H1 (cell line): ENCODE data around the gene MEA1. TPM values are rescaled to one million over a fixed set of nuclear protein-coding genes. Genes with fewer than 3 reads are reported as not detected.

Experiments used
- CTCF ChIA-PET: fragments of 300-600 bp; sonication (Branson Sonifier 250); formaldehyde crosslinking; loops from one replicate; lab custom pipeline; 2021; ENCODE audit not compliant: partially characterized antibody; lab: Charles Lee
- POLR2A ChIA-PET: fragments of 300-600 bp; sonication (Branson Sonifier 250); formaldehyde crosslinking; loops from one replicate; lab custom pipeline; 2021; ENCODE audit warnings: inconsistent platforms; ENCODE audit not compliant: partially characterized antibody; lab: Charles Lee
- DNase-seq, 2 experiments: peaks; one replicate each; pipeline versions ENCODE4 v3.0.0 to v3.0.0-alpha.2; 2010 to 2022; ENCODE audit warnings: low spot score in 2 of 2, low read depth in 1 of 2, mixed read lengths in 1 of 2
- FAIRE-seq: peaks from 2 replicates; lab custom pipeline; 2011; peaks lifted over from hg19 to GRCh38; lab: Jason Lieb, UNC
- H2AFZ ChIP-seq: 2 replicates; pipeline ENCODE4 v1.8.1; 2012; ENCODE audit warnings: low read length, inconsistent platforms
- H2AK5ac ChIP-seq: 2 replicates; pipeline ENCODE4 v1.6.1; 2013; ENCODE audit warnings: low read depth, low read length
- H2BK120ac ChIP-seq: replicated peaks from 2 replicates; pipeline ENCODE3; 2013; ENCODE audit warnings: low read depth, low read length, inconsistent platforms
- H2BK12ac ChIP-seq: 2 replicates; pipeline ENCODE4 v1.6.1; 2013; ENCODE audit warnings: low read depth, low read length
- H2BK15ac ChIP-seq: 2 replicates; pipeline ENCODE4 v1.6.1; 2013; ENCODE audit warnings: low read length
- H2BK20ac ChIP-seq: 2 replicates; pipeline ENCODE4 v1.6.1; 2013; ENCODE audit warnings: low read length
- H2BK5ac ChIP-seq: 2 replicates; pipeline ENCODE4 v1.6.1; 2013; ENCODE audit warnings: low read depth, low read length
- H3K14ac ChIP-seq: 2 replicates; pipeline ENCODE4 v1.6.1; 2013; ENCODE audit warnings: inconsistent platforms; ENCODE audit not compliant: insufficient read length
- H3K18ac ChIP-seq: 2 replicates; pipeline ENCODE4 v1.6.1; 2013; ENCODE audit warnings: low read length; ENCODE audit errors: extremely low read depth
- H3K23ac ChIP-seq: 2 replicates; pipeline ENCODE4 v1.6.1; 2013; ENCODE audit warnings: inconsistent platforms; ENCODE audit not compliant: insufficient read length
- H3K23me2 ChIP-seq: 2 replicates; pipeline ENCODE4 v1.6.1; 2013; ENCODE audit warnings: low read depth, low read length
- H3K27ac ChIP-seq: 2 replicates; pipeline ENCODE4 v1.6.1; 2011; ENCODE audit warnings: low read depth, low read length, inconsistent platforms
- H3K27me3 ChIP-seq, 4 experiments: replicated peaks in 1 of 4; 1 replicate in 1 of 4; 2 replicates in 3 of 4; pipeline versions ENCODE4 v1.6.1 to v1.8.1; 2011 to 2013; ENCODE audit warnings: low read length in 3 of 4, mild to moderate bottlenecking in 3 of 4, inconsistent platforms in 2 of 4, mixed read lengths in 2 of 4, moderate library complexity in 1 of 4; ENCODE audit not compliant: control insufficient read depth in 3 of 4, insufficient read depth in 3 of 4; ENCODE audit errors: extremely low read depth in 1 of 4
- H3K36me3 ChIP-seq, 4 experiments: 2 replicates each; pipeline versions ENCODE4 v1.6.1 to v1.8.1; 2011 to 2013; ENCODE audit warnings: mild to moderate bottlenecking in 4 of 4, low read length in 3 of 4, moderate library complexity in 2 of 4, control low read depth in 1 of 4, inconsistent platforms in 1 of 4; ENCODE audit not compliant: insufficient read depth in 4 of 4, control insufficient read depth in 2 of 4
- H3K4ac ChIP-seq: replicated peaks from 2 replicates; pipeline ENCODE3; 2013; ENCODE audit warnings: low read length, low read depth, mixed read lengths, inconsistent platforms; ENCODE audit not compliant: insufficient read length
- H3K4me1 ChIP-seq, 4 experiments: replicated peaks in 1 of 4; 1 replicate in 1 of 4; 2 replicates in 3 of 4; pipeline versions ENCODE4 v1.6.1 to v1.8.1; 2011 to 2013; ENCODE audit warnings: low read length in 3 of 4, inconsistent platforms in 2 of 4, mixed read lengths in 1 of 4; ENCODE audit not compliant: insufficient read depth in 4 of 4, control insufficient read depth in 3 of 4
- H3K4me2 ChIP-seq, 2 experiments: 2 replicates each; pipeline versions ENCODE4 v1.6.1 to v1.8.1; 2011 to 2013; ENCODE audit warnings: low read depth in 2 of 2, low read length in 2 of 2, control low read depth in 1 of 2, inconsistent platforms in 1 of 2, mild to moderate bottlenecking in 1 of 2; ENCODE audit not compliant: insufficient read depth in 1 of 2
- H3K4me3 ChIP-seq, 4 experiments: fragments of 200-600, 300-600 bp in 1 of 4; sonication (generic), shearing (Covaris generic), sonication (Bioruptor Twin) in 1 of 4; 2 replicates each; pipeline versions ENCODE4 v1.5.1 to v1.8.1; 2011 to 2016; ENCODE audit warnings: low read length in 4 of 4, low read depth in 3 of 4, control low read depth in 2 of 4, inconsistent platforms in 2 of 4, mild to moderate bottlenecking in 2 of 4, mixed read lengths in 1 of 4, moderate library complexity in 1 of 4; ENCODE audit not compliant: insufficient read depth in 2 of 4; ENCODE audit errors: extremely low read depth in 1 of 4
- H3K56ac ChIP-seq: replicated peaks from 2 replicates; pipeline ENCODE3; 2013; ENCODE audit warnings: low read depth, mild to moderate bottlenecking, mixed read lengths, low read length, inconsistent platforms; ENCODE audit not compliant: insufficient read length
- H3K79me1 ChIP-seq: 2 replicates; pipeline ENCODE4 v1.6.1; 2013; ENCODE audit warnings: low read depth, low read length, control low read depth
- H3K79me2 ChIP-seq, 2 experiments: 2 replicates each; pipeline versions ENCODE4 v1.6.1 to v1.8.1; 2012 to 2013; ENCODE audit warnings: low read length in 2 of 2, mild to moderate bottlenecking in 2 of 2, inconsistent platforms in 1 of 2; ENCODE audit not compliant: insufficient read depth in 2 of 2, control insufficient read depth in 1 of 2
- H3K9ac ChIP-seq, 4 experiments: replicated peaks in 1 of 4; 1 replicate in 1 of 4; 2 replicates in 3 of 4; pipeline versions ENCODE4 v1.6.1 to v1.8.1; 2011 to 2013; ENCODE audit warnings: low read depth in 3 of 4, low read length in 3 of 4, control low read depth in 2 of 4, mild to moderate bottlenecking in 2 of 4, moderate library complexity in 2 of 4, inconsistent platforms in 1 of 4; ENCODE audit errors: extremely low read depth in 1 of 4
- H3K9me3 ChIP-seq, 2 experiments: 2 replicates each; pipeline versions ENCODE4 v1.6.1 to v1.8.1; 2012 to 2013; ENCODE audit warnings: mild to moderate bottlenecking in 2 of 2, moderate library complexity in 2 of 2, control low read depth in 1 of 2, inconsistent platforms in 1 of 2, low read depth in 1 of 2, low read length in 1 of 2, mixed read lengths in 1 of 2; ENCODE audit not compliant: insufficient read depth in 2 of 2
- H4K20me1 ChIP-seq, 2 experiments: replicated peaks in 1 of 2; 2 replicates each; pipeline versions ENCODE3 to v1.8.1; 2011 to 2013; ENCODE audit warnings: inconsistent platforms in 2 of 2, low read length in 2 of 2, mild to moderate bottlenecking in 1 of 2; ENCODE audit not compliant: insufficient read depth in 2 of 2, control insufficient read depth in 1 of 2
- H4K5ac ChIP-seq: 2 replicates; pipeline ENCODE4 v1.6.1; 2013; ENCODE audit warnings: low read length, low read depth, mixed read lengths, inconsistent platforms; ENCODE audit not compliant: insufficient read length
- H4K8ac ChIP-seq: 2 replicates; pipeline ENCODE4 v1.8.0; 2013; ENCODE audit warnings: mild to moderate bottlenecking, moderate library complexity, low read length, inconsistent platforms; ENCODE audit not compliant: insufficient read depth; ENCODE audit errors: extremely low read depth
- H4K91ac ChIP-seq: replicated peaks from 2 replicates; pipeline ENCODE3; 2013; ENCODE audit warnings: low read length, mixed read lengths, inconsistent platforms; ENCODE audit not compliant: insufficient read length
- ATF3 ChIP-seq: IDR thresholded peaks from 2 replicates; pipeline ENCODE4 v1.6.1; 2011; ENCODE audit warnings: low read depth, mild to moderate bottlenecking, low read length; ENCODE audit not compliant: insufficient read depth
- CEBPB ChIP-seq: IDR thresholded peaks from 2 replicates; pipeline ENCODE4 v1.6.1; 2012; ENCODE audit warnings: low read depth, low read length
- HDAC2 ChIP-seq, 2 experiments: fragments of 300-600 bp in 1 of 2; sonication (generic) in 1 of 2; IDR thresholded peaks; 2 replicates each; pipeline ENCODE4 v1.6.1; 2011 to 2012; ENCODE audit warnings: low read depth in 2 of 2, low read length in 2 of 2, mild to moderate bottlenecking in 2 of 2, moderate library complexity in 2 of 2, borderline replicate concordance in 1 of 2, inconsistent platforms in 1 of 2
- MAX ChIP-seq: IDR thresholded peaks from 2 replicates; pipeline ENCODE4 v1.6.1; 2012; ENCODE audit warnings: inconsistent platforms
- POU5F1 ChIP-seq: IDR thresholded peaks from 2 replicates; pipeline ENCODE4 v1.6.1; 2011; ENCODE audit warnings: low read depth, mild to moderate bottlenecking, low read length, moderate library complexity
- RXRA ChIP-seq: IDR thresholded peaks from 2 replicates; pipeline ENCODE4 v1.6.1; 2011; ENCODE audit warnings: low read depth, mild to moderate bottlenecking, low read length, moderate library complexity; ENCODE audit not compliant: insufficient read depth
- SIN3A ChIP-seq, 2 experiments: IDR thresholded peaks in 1 of 2; conservative IDR thresholded peaks in 1 of 2; 2 replicates each; pipeline ENCODE4 v1.6.1; 2011 to 2012; ENCODE audit warnings: low read length in 2 of 2, improper control_type of control experiment in 1 of 2, low read depth in 1 of 2, mild to moderate bottlenecking in 1 of 2
- SIX5 ChIP-seq: IDR thresholded peaks from 2 replicates; pipeline ENCODE4 v1.6.1; 2011; ENCODE audit warnings: mild to moderate bottlenecking, low read depth, low read length
- TBP ChIP-seq: IDR thresholded peaks from 2 replicates; pipeline ENCODE4 v1.6.1; 2011; ENCODE audit warnings: low read depth, low read length, improper control_type of control experiment
- WGBS, 2 experiments: shearing (Covaris generic) in 1 of 2; methylation state at CpG; one replicate each; pipeline versions ENCODE4 v1.1.6 to v1.1.7; 2013 to 2015; ENCODE audit warnings: low lambda C conversion rate in 2 of 2, mixed read lengths in 2 of 2, inconsistent platforms in 1 of 2, low coverage in 1 of 2, missing lambda C conversion rate in 1 of 2; ENCODE audit not compliant: insufficient replicate concordance in 2 of 2, insufficient coverage in 1 of 2, insufficient read length in 1 of 2; ENCODE audit errors: extremely low coverage in 1 of 2, missing lambda C conversion rate in 1 of 2; 5-methylcytosine and 5-hydroxymethylcytosine counted together
- polyA plus RNA-seq, 7 experiments: library from polyadenylated mRNA; depleted of rRNA in 3 of 7; stranded (reverse) in 5 of 7; unstranded in 2 of 7; fragments of >200 nt in 5 of 7; fragments of 200-250 nt in 2 of 7; gene quantifications; 1 replicate in 5 of 7; 2 replicates in 1 of 7; 4 replicates in 1 of 7; pipeline versions ENCODE4 v1.2.1 to v1.2.3, GENCODE V29; 2011 to 2013; ENCODE audit warnings: missing spikeins in 2 of 7, mixed read lengths in 2 of 7
- total RNA-seq: library from RNA; stranded (reverse); fragmentation: NEBNext Ultra II Directional; extraction: Animal tissue kit (Norgen Biotek cat#: 25700); gene quantifications from 2 replicates; pipeline ENCODE4 v1.2.1, GENCODE V29; 2021

MEA1 gene
- total and polyA plus RNA-seq, 2 of the 8 experiments (the other 6 are each of a cell fraction or from before 2014, with no cell fraction given), result 94.2 to 96.4 TPM

GRCh38 chr6:43019152-43019551 is 5.4 kb upstream of the MEA1 start:
- H3K23ac ChIP-seq, result no peak overlapping the region
- H3K36me3 ChIP-seq, result peaks cover 7 to 25% (median 16%) of the 10 kb centered on the region in 4 experiments; a peak in 6 of 8 replicates
- H3K9ac ChIP-seq, result no peak overlapping the region
- H2BK120ac ChIP-seq, result no peak overlapping the region
- TF ChIP-seq SIN3A (conservative IDR thresholded peaks at IDR 0.05 in 1 of 2, IDR thresholded peaks at IDR 0.05 in 1 of 2; ENCODE audit: low read depth in 1 of 2, low read length in 2 of 2) (no peak), HDAC2 (IDR thresholded peaks at IDR 0.05; ENCODE audit: borderline replicate concordance in 1 of 2, low read depth in 2 of 2, low read length in 2 of 2) (no peak), POU5F1 (no peak), ATF3 (no peak), TBP (no peak), RXRA (no peak), MAX (no peak), CEBPB (no peak), SIX5 (no peak)
- TF ChIP-seq, all 59 proteins: peak for 0
- Histone ChIP-seq H3K4ac (no peak overlapping the region), H3K27ac (no peak overlapping the region), H2BK20ac (no peak overlapping the region), H2BK15ac (no peak overlapping the region), H3K79me2 (peaks cover 3 to 50% of the 10 kb centered on the region in 2 experiments; a peak in 3 of 4 replicates), H2AK5ac (no peak overlapping the region), H3K79me1 (peaks cover 8% of the 10 kb centered on the region; the same call in 1 of the 2 replicates), H2BK12ac (no peak overlapping the region), H3K18ac (no peak overlapping the region), H4K8ac (no peak overlapping the region), H4K91ac (no peak overlapping the region), H3K14ac (no peak overlapping the region), H3K27me3 (no peaks in the 10 kb centered on the region), H3K4me1 (peaks cover 0 to 7% (median 2%) of the 10 kb centered on the region in 4 experiments; a peak in 5 of 7 replicates), H3K4me3 (no peak overlapping the region), H2BK5ac (no peak overlapping the region), H3K4me2 (no peak overlapping the region), H3K56ac (no peak overlapping the region), H2AFZ (no peak overlapping the region), H3K23me2 (peaks cover 11% of the 10 kb centered on the region), H4K20me1 (peaks cover 0 to 2% of the 10 kb centered on the region in 2 experiments), H3K9me3 (no peaks in the 10 kb centered on the region), H4K5ac (no peak overlapping the region)
- 96% methylated on average over 2 of the region's 2 CpGs; no CpG with 5 or more reads in 1 of the 2 experiments for WGBS, 2 experiments
- ChIA-PET POLR2A (interaction anchor here (1.0 to 27.9 kb wide), 2 partner anchors 20 to 23 kb away, joined by 3 to 584 read pairs; partner anchors contain the start of gene CUL7), CTCF (interaction anchor here (0.7 to 5.6 kb wide), 5 partner anchors 10 to 125 kb away, joined by 3 to 33 read pairs (median 3); no protein-coding TSS in a partner anchor)
- no peak for FAIRE-seq
- DNase-seq, result no peak
